IPS-20b (cell line): ENCODE measurements around the gene SLC9B2.
"Not testable (repeated sequence)": the region's sequence is repeated elsewhere in the genome, so short reads cannot be mapped to it uniquely, and the experiment has no call there.

Source experiments
- H3K27ac ChIP-seq: one replicate; pipeline ENCODE4 v1.5.1; 2013; ENCODE audit warnings: low read length
- H3K27me3 ChIP-seq: 2 replicates; pipeline ENCODE4 v1.6.1; 2013; ENCODE audit warnings: mild to moderate bottlenecking, low read length, inconsistent platforms; ENCODE audit not compliant: insufficient read depth
- H3K36me3 ChIP-seq: 2 replicates; pipeline ENCODE4 v1.6.1; 2013; ENCODE audit warnings: low read depth, mild to moderate bottlenecking, inconsistent platforms, low read length, moderate library complexity; ENCODE audit not compliant: insufficient read depth
- H3K4me1 ChIP-seq: 2 replicates; pipeline ENCODE4 v1.6.1; 2013; ENCODE audit warnings: mild to moderate bottlenecking, control low read depth, inconsistent platforms, low read length, moderate library complexity; ENCODE audit not compliant: insufficient read depth
- H3K4me3 ChIP-seq: 2 replicates; pipeline ENCODE4 v1.5.1; 2013; ENCODE audit warnings: mild to moderate bottlenecking, low read length, inconsistent platforms
- H3K9ac ChIP-seq: 2 replicates; pipeline ENCODE4 v1.6.1; 2013; ENCODE audit warnings: low read depth, mild to moderate bottlenecking, inconsistent platforms, low read length, moderate library complexity
- H3K9me3 ChIP-seq: 2 replicates; pipeline ENCODE4 v1.6.1; 2013; ENCODE audit warnings: mild to moderate bottlenecking, low read depth, low read length, inconsistent platforms; ENCODE audit not compliant: insufficient read depth

The SLC9B2 gene

GRCh38 chr4:103011378-103012025 is 65.1 kb downstream of the SLC9B2 start:
- no peaks in the 10 kb centered on the region for H3K36me3 ChIP-seq
- no peak overlapping the region for H3K9ac ChIP-seq

GRCh38 chr4:103010804-103011203 is 65.8 kb downstream of the SLC9B2 start:
- H3K9me3 ChIP-seq = no peaks in the 10 kb centered on the region
- H3K27ac ChIP-seq = no peak overlapping the region
- H3K9ac ChIP-seq = no peak overlapping the region
- H3K4me3 ChIP-seq = no peak overlapping the region
- no peaks in the 10 kb centered on the region for H3K36me3 ChIP-seq
- H3K27me3 ChIP-seq = no peaks in the 10 kb centered on the region
- H3K4me1 ChIP-seq = no peaks in the 10 kb centered on the region

More at GRCh38 chr4:103011378-103012025, 65.1 kb downstream of the SLC9B2 start:
- no peaks in the 10 kb centered on the region for H3K4me1 ChIP-seq
- H3K27me3 ChIP-seq = no peaks in the 10 kb centered on the region
- H3K9me3 ChIP-seq = no peaks in the 10 kb centered on the region
- H3K4me3 ChIP-seq = no peak overlapping the region
- H3K27ac ChIP-seq = no peak overlapping the region

- Histone ChIP-seq H3K9ac (no peak overlapping the region), H3K4me1 (no peaks in the 10 kb centered on the region), H3K27ac (no peak overlapping the region), H3K36me3 (no peaks in the 10 kb centered on the region), H3K9me3 (no peaks in the 10 kb centered on the region), H3K4me3 (no peak overlapping the region), H3K27me3 (no peaks in the 10 kb centered on the region)
Observed at GRCh38 chr4:103008875-103009729, 67.5 kb downstream of the SLC9B2 start.

DNA sequence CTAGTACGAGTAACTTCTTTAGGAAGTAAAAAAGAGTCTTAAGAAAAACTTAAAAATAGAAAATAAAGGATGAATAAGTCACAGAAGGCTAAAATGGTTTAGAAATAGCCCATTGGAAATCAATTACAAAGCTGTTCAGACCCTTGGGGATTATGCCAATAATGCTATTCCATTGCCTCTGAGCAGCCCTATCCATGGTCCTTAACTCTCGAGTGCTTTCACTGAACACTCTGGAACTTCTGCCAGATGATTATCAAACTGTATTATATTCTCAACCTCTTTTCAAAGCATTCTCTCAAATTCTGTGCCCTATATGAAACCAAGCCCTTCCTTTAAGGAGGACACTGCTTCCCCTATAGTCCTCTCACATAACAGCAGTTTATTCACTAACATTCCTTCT is 74.0 kb downstream of the SLC9B2 start:
- Histone ChIP-seq H3K36me3 (no peaks in the 10 kb centered on the region), H3K9ac (no peak overlapping the region), H3K27ac (no peak overlapping the region), H3K27me3 (no peaks in the 10 kb centered on the region), H3K4me3 (no peak overlapping the region), H3K4me1 (no peaks in the 10 kb centered on the region), H3K9me3 (no peaks in the 10 kb centered on the region; the same call in 1 of the 2 replicates)

GRCh38 chr4:102994803-102995202 is 81.8 kb downstream of the SLC9B2 start:
- Histone ChIP-seq H3K9ac (no peak overlapping the region), H3K27me3 (no peaks in the 10 kb centered on the region), H3K36me3 (no peaks in the 10 kb centered on the region), H3K9me3 (peaks cover 14% of the 10 kb centered on the region), H3K27ac (no peak overlapping the region), H3K4me1 (no peaks in the 10 kb centered on the region), H3K4me3 (no peak overlapping the region)

GRCh38 chr4:102993985-102994384 is 82.6 kb downstream of the SLC9B2 start:
- not testable (repeated sequence) for H3K36me3 ChIP-seq, H3K9ac ChIP-seq, H3K27ac ChIP-seq, H3K4me1 ChIP-seq, H3K27me3 ChIP-seq, H3K4me3 ChIP-seq
- peaks cover 14% of the 10 kb centered on the region for H3K9me3 ChIP-seq

DNA sequence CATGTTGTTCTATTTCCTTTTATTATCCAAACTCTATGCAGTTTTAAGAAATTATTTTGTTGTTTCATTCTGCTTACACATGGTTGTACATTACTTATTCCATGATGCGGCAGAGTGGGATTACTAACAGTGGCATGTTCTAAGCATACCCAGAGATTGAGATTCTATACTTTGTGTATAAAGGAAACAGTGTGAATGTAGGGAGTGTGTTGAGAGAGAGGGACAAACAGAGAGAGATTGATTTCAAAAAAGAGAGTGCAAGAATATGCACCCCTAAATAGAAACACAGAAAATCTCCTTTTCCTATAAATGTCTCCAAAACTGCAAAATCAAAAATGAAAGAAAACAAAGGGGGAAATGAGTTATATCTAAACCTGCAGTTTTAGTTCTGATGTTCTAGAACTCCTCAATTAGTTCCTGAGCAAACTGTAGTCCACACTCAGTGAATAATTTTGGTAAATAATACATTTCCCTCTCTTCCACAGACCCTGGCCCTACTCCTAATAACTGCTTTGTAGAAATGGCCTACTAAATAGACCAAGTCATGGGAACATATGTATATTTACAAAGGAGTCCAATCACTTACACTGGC is 88.0 kb downstream of the SLC9B2 start:
- Histone ChIP-seq H3K27me3 (no peaks in the 10 kb centered on the region), H3K4me1 (no peaks in the 10 kb centered on the region), H3K9ac (no peak overlapping the region), H3K27ac (no peak overlapping the region), H3K4me3 (no peak overlapping the region), H3K36me3 (no peaks in the 10 kb centered on the region), H3K9me3 (peaks cover 11% of the 10 kb centered on the region)

GRCh38 chr4:102981005-102981404 is 95.6 kb downstream of the SLC9B2 start:
- no peak overlapping the region for H3K4me3 ChIP-seq
- no peaks in the 10 kb centered on the region for H3K4me1 ChIP-seq

More at GRCh38 chr4:102981005-102981404, 95.6 kb downstream of the SLC9B2 start:
- Histone ChIP-seq H3K27ac (no peak overlapping the region), H3K9ac (no peak overlapping the region), H3K27me3 (no peaks in the 10 kb centered on the region), H3K36me3 (no peaks in the 10 kb centered on the region), H3K9me3 (no peaks in the 10 kb centered on the region)
